Measurements from ENCODE around the gene ROCK1. TPM values are rescaled to one million over a fixed set of nuclear protein-coding genes. Genes with fewer than 3 reads are reported as not detected.

ROCK1 gene
- total RNA-seq, 4 donors from 2014 or later: 78.3 to 94.6 (median 91.4) TPM

DNA sequence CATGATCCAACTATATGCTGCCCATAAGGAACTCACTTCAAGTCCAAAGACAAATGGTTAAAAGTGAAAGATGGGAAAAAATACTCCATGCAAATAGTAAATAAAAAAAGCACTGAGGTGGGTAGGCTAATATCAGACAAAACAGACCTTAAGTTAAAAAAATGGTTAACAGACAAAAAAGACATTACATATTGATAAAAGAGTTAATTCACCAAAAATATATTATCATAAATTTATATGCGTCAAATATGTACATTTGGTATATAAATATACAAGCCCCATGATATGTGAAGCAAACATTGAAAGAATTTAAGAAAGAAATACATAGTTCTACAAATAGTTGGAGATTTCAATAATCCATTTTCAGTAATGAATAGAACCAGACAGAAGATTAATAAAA lies 31.0 kb downstream of the ROCK1 start:
- TF ChIP-seq POLR2A (IDR thresholded peaks at IDR 0.05) (no peak), EP300 (IDR thresholded peaks at IDR 0.05) (no peak), CTCF (IDR thresholded peaks at IDR 0.05) (no peak)
- no peak overlapping the region for H3K4me3 ChIP-seq
- WGBS, 2 donors: 92 to 94% methylated on average over 1 of the region's 1 CpG
- H3K4me1 ChIP-seq: peaks cover 0 to 46% (median 11%) of the 10 kb centered on the region in 4 donors
- H3K36me3 ChIP-seq: no peaks in the 10 kb centered on the region
- no peaks in the 10 kb centered on the region for H3K27me3 ChIP-seq
- no peak overlapping the region for H3K27ac ChIP-seq
- peaks cover 0 to 21% (median 0%) of the 10 kb centered on the region in 4 donors for H3K9me3 ChIP-seq
- DNase-seq (ENCODE audit: low spot score in 2 of 2): no peak

- Histone ChIP-seq H3K4me3 (no peak overlapping the region), H3K27me3 (no peaks in the 10 kb centered on the region), H3K27ac (no peak overlapping the region), H3K9me3 (no peaks in the 10 kb centered on the region), H3K36me3 (no peaks in the 10 kb centered on the region), H3K4me1 (peaks cover 0 to 72% (median 20%) of the 10 kb centered on the region in 4 donors)
- TF ChIP-seq POLR2A (IDR thresholded peaks at IDR 0.05) (no peak), CTCF (IDR thresholded peaks at IDR 0.05) (no peak), EP300 (IDR thresholded peaks at IDR 0.05) (no peak)
- 71 to 74% methylated on average over 3 of the region's 3 CpGs for WGBS, 2 donors
- DNase-seq (ENCODE audit: low spot score in 2 of 2): no peak
Observed at GRCh38 chr18:21074336-21075323, 37.0 kb downstream of the ROCK1 start.

DNA sequence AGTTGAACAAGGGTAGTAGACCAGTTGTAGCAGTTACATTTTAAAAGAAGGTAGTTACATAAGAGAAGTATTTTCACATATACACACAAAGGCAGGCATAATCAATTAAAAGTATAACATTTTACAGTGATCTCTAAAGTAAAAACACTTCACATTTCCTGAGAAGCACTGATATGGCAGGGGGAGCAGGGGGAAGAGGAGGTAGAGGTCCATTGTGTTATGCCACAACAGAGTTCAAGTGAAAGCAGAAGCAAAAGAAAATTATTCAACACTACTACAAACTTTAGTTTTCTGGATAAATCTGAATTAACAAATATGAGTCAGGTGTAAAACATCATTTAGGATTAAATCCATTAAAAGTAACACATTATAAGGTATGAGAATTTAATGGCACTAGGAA lies 38.4 kb downstream of the ROCK1 start:
- Histone ChIP-seq H3K4me3 (no peak overlapping the region), H3K27me3 (no peaks in the 10 kb centered on the region), H3K36me3 (no peaks in the 10 kb centered on the region), H3K4me1 (peaks cover 0 to 58% (median 20%) of the 10 kb centered on the region in 4 donors), H3K27ac (no peak overlapping the region), H3K9me3 (no peaks in the 10 kb centered on the region)
- TF ChIP-seq EP300 (IDR thresholded peaks at IDR 0.05): no peak
- no peak for TF ChIP-seq POLR2A (IDR thresholded peaks at IDR 0.05)
- no peak for TF ChIP-seq CTCF (IDR thresholded peaks at IDR 0.05)
- no peak for DNase-seq (ENCODE audit: low spot score in 2 of 2)

DNA sequence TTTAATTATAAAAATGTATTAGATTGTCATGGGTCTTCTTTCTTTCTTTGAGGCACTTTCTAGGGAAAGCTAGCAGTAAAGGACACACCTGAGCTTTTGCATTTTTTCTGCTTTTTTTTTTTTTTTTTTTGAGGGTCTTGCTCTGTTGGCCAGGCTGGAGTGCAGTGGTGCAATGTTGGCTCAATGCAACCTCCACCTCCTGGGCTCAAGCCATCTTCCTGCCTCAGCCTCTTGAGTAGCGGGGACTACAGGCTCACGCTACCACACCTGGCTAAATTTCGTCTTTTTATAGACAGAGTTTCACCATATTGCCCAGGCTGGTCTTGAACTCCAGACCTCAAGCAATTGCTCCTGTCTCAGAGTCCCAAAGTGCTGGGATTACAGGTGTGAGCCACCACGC lies 40.5 kb downstream of the ROCK1 start:
- peaks cover 0 to 40% (median 14%) of the 10 kb centered on the region in 4 donors for H3K4me1 ChIP-seq
- TF ChIP-seq POLR2A (IDR thresholded peaks at IDR 0.05) (no peak), CTCF (IDR thresholded peaks at IDR 0.05) (no peak), EP300 (IDR thresholded peaks at IDR 0.05) (no peak)
- H3K27me3 ChIP-seq: no peaks in the 10 kb centered on the region
- DNase-seq (ENCODE audit: low spot score in 2 of 2): no peak
- WGBS, 2 donors: 78 to 96% methylated on average over 4 of the region's 4 CpGs
- H3K27ac ChIP-seq: no peak overlapping the region
- no peaks in the 10 kb centered on the region for H3K9me3 ChIP-seq
- no peaks in the 10 kb centered on the region for H3K36me3 ChIP-seq
- no peak overlapping the region for H3K4me3 ChIP-seq

DNA sequence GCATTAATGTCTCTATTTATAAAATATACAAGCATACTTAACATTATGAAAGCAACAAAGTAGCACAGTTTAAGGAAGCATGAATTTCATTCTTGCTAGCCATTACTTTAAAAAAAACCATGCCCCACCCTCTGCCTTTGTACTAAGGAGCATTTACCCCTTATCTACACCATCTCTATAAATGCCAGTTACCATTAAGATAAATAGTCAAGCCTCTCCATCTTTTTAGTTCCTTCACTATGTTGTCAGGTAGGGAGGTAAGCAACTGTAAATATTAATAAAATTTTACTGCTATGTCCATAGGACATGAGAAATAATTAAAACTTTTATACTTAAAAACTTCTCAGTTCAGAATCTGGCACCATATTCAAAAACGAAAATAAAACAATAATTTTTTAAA lies 42.1 kb downstream of the ROCK1 start:
- Histone ChIP-seq H3K4me3 (no peak overlapping the region), H3K27me3 (no peaks in the 10 kb centered on the region), H3K36me3 (no peaks in the 10 kb centered on the region), H3K9me3 (no peaks in the 10 kb centered on the region), H3K4me1 (peaks cover 0 to 29% (median 8%) of the 10 kb centered on the region in 4 donors), H3K27ac (no peak overlapping the region)
- 90 to 97% methylated on average over 1 of the region's 1 CpG for WGBS, 2 donors
- TF ChIP-seq CTCF (IDR thresholded peaks at IDR 0.05) (no peak), EP300 (IDR thresholded peaks at IDR 0.05) (no peak), POLR2A (IDR thresholded peaks at IDR 0.05) (no peak)
- DNase-seq (ENCODE audit: low spot score in 2 of 2): no peak

All from tibial nerve (tissue), 4 donors.